Endothelial cell of umbilical vein (primary cell): ENCODE results near the gene IFITM10.

Source experiments
- CTCF ChIP-seq, 2 donors: IDR thresholded peaks; 1 replicate in 1 of 2; 2 replicates in 1 of 2; pipeline ENCODE4 v1.5.1; 2011; ENCODE audit warnings: low read length in 2 of 2, mild to moderate bottlenecking in 2 of 2, moderate library complexity in 2 of 2, control low read depth in 1 of 2, inconsistent platforms in 1 of 2, low read depth in 1 of 2; ENCODE audit not compliant: insufficient read depth in 1 of 2; ENCODE audit errors: extremely low read depth in 1 of 2
- EZH2 ChIP-seq: IDR thresholded peaks from 2 replicates; pipeline ENCODE4 v1.6.1; 2012; ENCODE audit warnings: borderline replicate concordance, low read depth, mild to moderate bottlenecking, moderate library complexity, low read length, inconsistent platforms; ENCODE audit not compliant: severe bottlenecking
- FOS ChIP-seq: IDR thresholded peaks from 2 replicates; pipeline ENCODE4 v1.6.1; 2011; ENCODE audit warnings: mild to moderate bottlenecking, low read length, moderate library complexity, borderline replicate concordance; ENCODE audit not compliant: insufficient read depth
- GATA2 ChIP-seq: IDR thresholded peaks from 2 replicates; pipeline ENCODE4 v1.7.0; 2011; ENCODE audit warnings: low read depth, mild to moderate bottlenecking, moderate library complexity, mixed read lengths, low read length; ENCODE audit not compliant: insufficient read length, insufficient read depth
- JUN ChIP-seq: IDR thresholded peaks from 2 replicates; pipeline ENCODE4 v1.6.1; 2011; ENCODE audit warnings: borderline replicate concordance, low read depth; ENCODE audit not compliant: insufficient read length, insufficient read depth
- MAX ChIP-seq: IDR thresholded peaks from 2 replicates; pipeline ENCODE4 v1.6.1; 2011; ENCODE audit not compliant: insufficient read depth, insufficient read length
- MYC ChIP-seq: IDR thresholded peaks from one replicate; pipeline ENCODE4 v1.6.1; 2011; ENCODE audit warnings: mild to moderate bottlenecking, low read depth, low read length
- POLR2A ChIP-seq: IDR thresholded peaks from 2 replicates; pipeline ENCODE4 v1.6.1; 2012; ENCODE audit warnings: low read depth, mild to moderate bottlenecking, control low read depth, low read length
- POLR2AphosphoS5 ChIP-seq: IDR thresholded peaks from 2 replicates; pipeline ENCODE4 v1.6.1; 2012; ENCODE audit warnings: low read depth, mild to moderate bottlenecking, control low read depth, low read length, moderate library complexity; ENCODE audit not compliant: insufficient read depth

- TF ChIP-seq JUN (no peak), CTCF (IDR thresholded peaks at IDR 0.05; ENCODE audit: extremely low read depth in 1 of 2, insufficient read depth in 1 of 2, low read depth in 1 of 2, low read length in 2 of 2) (no peak), POLR2A (no peak), EZH2 (no peak), MAX (no peak), MYC (no peak), GATA2 (no peak), POLR2AphosphoS5 (no peak), FOS (no peak)
Measured at GRCh38 chr11:1735271-1735670, 15.1 kb downstream of the IFITM10 start.
